Transverse colon (tissue), 4 donors: ENCODE results near the gene MT1X. TPM values are rescaled to one million over a fixed set of nuclear protein-coding genes. Genes with fewer than 3 reads are reported as not detected.
A peak's percentile ranks its signal among the peaks of the same experiment; 100 is the strongest.

Source experiments
- DNase-seq: peaks from one replicate; pipeline ENCODE4 v3.0.0-alpha.2; 2019
- H3K27ac ChIP-seq, 4 donors: fragments of 200-600 bp; sonication (generic); 2 replicates each; pipeline ENCODE4 v1.5.1; 2016 to 2018; ENCODE audit warnings: inconsistent platforms in 4 of 4
- H3K27me3 ChIP-seq: fragments of 200-600 bp; sonication (generic); 2 replicates; pipeline ENCODE4 v1.5.1; 2017; ENCODE audit warnings: inconsistent platforms
- H3K36me3 ChIP-seq, 4 donors: fragments of 200-600 bp; sonication (generic); 2 replicates each; pipeline ENCODE4 v1.5.1; 2017 to 2019; ENCODE audit warnings: inconsistent platforms in 4 of 4
- H3K4me1 ChIP-seq, 4 donors: fragments of 200-600 bp; sonication (generic); 2 replicates each; pipeline ENCODE4 v1.5.1; 2017 to 2020; ENCODE audit warnings: inconsistent platforms in 4 of 4
- H3K4me3 ChIP-seq, 4 donors: fragments of 200-600 bp; sonication (generic); 1 replicate in 1 of 4; 2 replicates in 3 of 4; pipeline versions ENCODE4 v1.5.1 to v1.6.1; 2017 to 2019; ENCODE audit warnings: inconsistent platforms in 4 of 4
- H3K9me3 ChIP-seq, 2 donors: fragments of 200-600 bp; sonication (generic); 2 replicates each; pipeline ENCODE4 v1.5.1; 2017 to 2019; ENCODE audit warnings: inconsistent platforms in 2 of 2
- EP300 ChIP-seq: sonication (generic); formaldehyde crosslinking; IDR thresholded peaks from one replicate; pipeline ENCODE4 v1.6.1; 2017; ENCODE audit warnings: antibody characterized with exemption, low read depth
- POLR2A ChIP-seq: fragments of 450-650 bp; IDR thresholded peaks from one replicate; pipeline ENCODE4 v1.6.1; 2016; ENCODE audit warnings: antibody characterized with exemption, mild to moderate bottlenecking, moderate library complexity
- POLR2AphosphoS5 ChIP-seq, 3 donors: sonication (generic); formaldehyde crosslinking; IDR thresholded peaks; one replicate each; pipeline ENCODE4 v1.6.1; 2016; ENCODE audit warnings: antibody characterized with exemption in 3 of 3
- WGBS, 2 donors: methylation state at CpG; one replicate each; pipeline ENCODE4 v1.1.5; 2018; ENCODE audit warnings: low coverage in 1 of 2; 5-methylcytosine and 5-hydroxymethylcytosine counted together
- in situ Hi-C, 4 donors: fragments of 200-750 bp; cut with MboI; loops; one replicate each; pipeline versions ENCODE4 v1.15.0 to v1.15.1; 2017; ENCODE audit warnings: low sequenced_read_pairs in 3 of 4, low pct_ligation_motif_present in 1 of 4, low pct_unique_long_range_greater_than_20kb in 1 of 4
- intact Hi-C: fragments of 100-400 bp; cut with DNase I; formaldehyde crosslinking; loops from one replicate; pipeline ENCODE4 v1.15.1; 2023; ENCODE audit warnings: low total_unique reads
- total RNA-seq, 4 donors: library from RNA; depleted of rRNA; stranded (reverse); fragments of >200 nt; gene quantifications; one replicate each; pipeline ENCODE4 v1.1.0, GENCODE V29; 2016
- TF ChIP-seq, protein P1 (sequence below), 5 experiments: fragments of 200-600 bp in 3 of 5; fragments of 450-650 bp in 2 of 5; sonication (generic) in 3 of 5; IDR thresholded peaks; 1 replicate in 2 of 5; 2 replicates in 3 of 5; pipeline ENCODE4 v1.5.1; 2016 to 2017; ENCODE audit warnings: antibody characterized with exemption in 5 of 5, inconsistent platforms in 3 of 5, mild to moderate bottlenecking in 2 of 5, moderate library complexity in 1 of 5

Gene MT1X
- total RNA-seq, 4 donors from 2014 or later = 40.4 to 784 (median 274) TPM

DNA sequence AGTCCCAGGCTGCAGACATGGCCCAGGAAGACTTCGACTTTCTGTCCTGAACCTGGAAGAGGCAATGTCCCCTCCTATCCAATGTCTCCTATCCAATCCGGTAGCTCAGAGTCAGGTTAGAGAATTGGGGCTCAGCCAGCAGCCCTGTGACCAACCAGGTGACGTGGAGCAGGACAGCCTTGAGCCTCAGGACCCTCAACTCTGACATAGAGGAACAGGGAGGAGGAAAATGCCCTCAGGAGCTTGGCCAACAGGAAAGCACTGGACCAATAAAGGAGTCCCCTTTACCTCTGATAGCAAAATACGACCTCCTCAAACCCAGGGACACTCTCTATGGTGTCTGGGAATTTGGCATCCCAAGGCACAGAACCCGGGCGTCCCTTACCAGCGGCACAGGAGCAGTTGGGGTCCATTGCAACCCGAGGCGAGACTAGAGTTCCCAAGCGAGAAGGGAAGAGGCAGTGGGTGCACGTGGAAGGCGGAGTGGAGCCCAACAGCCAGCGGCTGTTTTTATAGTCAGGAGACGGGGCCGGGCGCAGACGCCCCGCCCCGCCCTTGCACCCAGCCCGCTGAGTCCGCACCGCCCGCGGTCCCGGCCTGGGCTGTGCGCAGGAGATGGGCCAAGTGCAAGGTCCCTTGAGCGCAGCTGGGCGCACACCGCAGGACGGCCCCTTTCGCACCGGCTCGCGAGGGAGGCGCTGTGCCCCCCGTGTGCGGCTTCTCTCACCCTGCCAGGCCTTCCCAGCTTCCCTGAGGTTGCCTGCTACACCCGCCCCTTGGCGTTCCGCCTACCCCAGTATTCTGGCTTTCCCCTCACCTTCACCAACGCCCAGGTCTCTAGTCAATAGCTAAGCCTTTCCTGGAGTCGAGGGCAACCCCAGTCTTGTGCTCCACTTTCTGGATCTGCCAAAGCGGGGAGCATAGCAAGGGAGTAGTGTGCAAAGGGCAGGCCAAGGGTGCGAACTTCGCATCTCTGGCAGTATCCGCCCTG, 14.4 kb upstream of the MT1X start, which contains the start of gene MT1G:
Gene MT1G (minus strand): TSS at position 485 of the 991 bp plus-strand sequence. CDS start 72 bp downstream, at position 413.
- H3K27ac ChIP-seq = peak within 1 kb of the TSS in 1 of 4 donors; percentile 56
- WGBS, 2 donors = 24% methylated on average over 26 of the region's 46 CpGs; no CpG with 5 or more reads in 1 of the 2 donors

DNA sequence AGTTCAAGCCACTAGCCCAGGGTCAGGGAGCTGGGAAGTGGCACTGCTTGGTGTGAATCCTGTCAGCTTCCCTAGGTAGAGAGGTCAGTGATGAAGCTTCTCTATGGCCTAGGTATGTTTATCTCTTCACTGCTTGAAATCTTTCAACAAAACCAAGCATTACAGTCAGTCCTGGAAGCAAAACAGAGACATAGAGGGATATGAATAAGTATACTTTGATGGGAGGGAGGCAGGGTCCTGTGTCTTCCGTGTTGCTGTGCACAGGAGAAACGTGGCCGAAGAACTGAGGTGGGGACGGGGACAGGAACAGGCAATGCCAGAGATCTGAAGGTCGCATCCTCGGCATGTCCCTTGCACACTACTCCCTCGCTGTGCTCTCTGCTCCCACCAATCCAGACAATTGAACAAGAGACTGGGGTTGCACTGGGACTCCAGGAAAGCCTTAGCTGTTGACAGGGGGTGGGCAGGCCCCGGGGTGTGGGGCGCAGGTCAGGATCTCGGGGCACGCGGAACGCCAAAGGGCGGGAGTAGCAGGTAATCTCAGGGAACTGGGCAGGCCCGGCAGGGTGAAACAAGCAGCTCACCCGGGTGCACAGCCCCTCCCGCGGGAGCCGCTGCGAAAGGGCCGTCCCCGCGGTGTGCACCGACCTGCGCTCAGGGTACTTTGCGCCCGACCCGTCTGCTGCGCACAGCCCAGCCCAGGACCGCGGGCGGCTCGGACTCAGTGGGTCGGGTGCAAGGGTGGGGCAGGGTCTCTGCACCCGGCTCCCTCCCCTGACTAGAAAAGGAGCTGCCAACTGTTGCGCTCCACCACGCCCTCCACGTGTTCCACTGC, 13.0 kb upstream of the MT1X start, which contains the start of gene MT1H:
Gene MT1H (plus strand): TSS at position 810 of the 835 bp plus-strand sequence. CDS start 71 bp downstream, outside the sequence.
- in situ Hi-C loops = no loop called here
- 4 to 15% methylated on average over 5 to 36 of the region's 38 CpGs for WGBS, 2 donors
- no peaks in the 10 kb centered on the region for H3K36me3 ChIP-seq
- H3K27me3 ChIP-seq = peaks cover 83% of the 10 kb centered on the region
- no peaks in the 10 kb centered on the region for H3K9me3 ChIP-seq
- peak; percentile 32 for DNase-seq
- TF ChIP-seq POLR2A = peak; percentile 43
- TF ChIP-seq EP300 = no peak
- TF ChIP-seq, protein P1, sequence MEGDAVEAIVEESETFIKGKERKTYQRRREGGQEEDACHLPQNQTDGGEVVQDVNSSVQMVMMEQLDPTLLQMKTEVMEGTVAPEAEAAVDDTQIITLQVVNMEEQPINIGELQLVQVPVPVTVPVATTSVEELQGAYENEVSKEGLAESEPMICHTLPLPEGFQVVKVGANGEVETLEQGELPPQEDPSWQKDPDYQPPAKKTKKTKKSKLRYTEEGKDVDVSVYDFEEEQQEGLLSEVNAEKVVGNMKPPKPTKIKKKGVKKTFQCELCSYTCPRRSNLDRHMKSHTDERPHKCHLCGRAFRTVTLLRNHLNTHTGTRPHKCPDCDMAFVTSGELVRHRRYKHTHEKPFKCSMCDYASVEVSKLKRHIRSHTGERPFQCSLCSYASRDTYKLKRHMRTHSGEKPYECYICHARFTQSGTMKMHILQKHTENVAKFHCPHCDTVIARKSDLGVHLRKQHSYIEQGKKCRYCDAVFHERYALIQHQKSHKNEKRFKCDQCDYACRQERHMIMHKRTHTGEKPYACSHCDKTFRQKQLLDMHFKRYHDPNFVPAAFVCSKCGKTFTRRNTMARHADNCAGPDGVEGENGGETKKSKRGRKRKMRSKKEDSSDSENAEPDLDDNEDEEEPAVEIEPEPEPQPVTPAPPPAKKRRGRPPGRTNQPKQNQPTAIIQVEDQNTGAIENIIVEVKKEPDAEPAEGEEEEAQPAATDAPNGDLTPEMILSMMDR (IDR thresholded peaks at IDR 0.05) = no peak
- peak in 1 of 3 donors; percentile 59 for TF ChIP-seq POLR2AphosphoS5 (IDR thresholded peaks at IDR 0.05)
- peaks cover 5 to 26% (median 18%) of the 10 kb centered on the region in 4 donors for H3K4me1 ChIP-seq
- H3K27ac ChIP-seq = no peak within 1 kb of the TSS
- peak within 1 kb of the TSS in 1 of 4 donors; percentile 8 for H3K4me3 ChIP-seq
- intact Hi-C loops = no loop called here

More for the DNA sequence above, 14.4 kb upstream of the MT1X start, which contains the start of gene MT1G:
- peak; percentile 74 for DNase-seq
- TF ChIP-seq, protein P1 (IDR thresholded peaks at IDR 0.05) = no peak
- TF ChIP-seq POLR2AphosphoS5 (IDR thresholded peaks at IDR 0.05) (peak; percentile 53 to 97 (median 53)), EP300 (peak; percentile 30), POLR2A (peak; percentile 99)
- Histone ChIP-seq H3K36me3 (no peaks in the 10 kb centered on the region), H3K4me1 (peaks cover 5 to 30% (median 19%) of the 10 kb centered on the region in 4 donors), H3K4me3 (peak within 1 kb of the TSS in 2 of 4 donors; percentile 21 to 47), H3K9me3 (no peaks in the 10 kb centered on the region), H3K27me3 (peaks cover 88% of the 10 kb centered on the region)
- intact Hi-C loops (no loop called here), in situ Hi-C loops (no loop called here)

DNA sequence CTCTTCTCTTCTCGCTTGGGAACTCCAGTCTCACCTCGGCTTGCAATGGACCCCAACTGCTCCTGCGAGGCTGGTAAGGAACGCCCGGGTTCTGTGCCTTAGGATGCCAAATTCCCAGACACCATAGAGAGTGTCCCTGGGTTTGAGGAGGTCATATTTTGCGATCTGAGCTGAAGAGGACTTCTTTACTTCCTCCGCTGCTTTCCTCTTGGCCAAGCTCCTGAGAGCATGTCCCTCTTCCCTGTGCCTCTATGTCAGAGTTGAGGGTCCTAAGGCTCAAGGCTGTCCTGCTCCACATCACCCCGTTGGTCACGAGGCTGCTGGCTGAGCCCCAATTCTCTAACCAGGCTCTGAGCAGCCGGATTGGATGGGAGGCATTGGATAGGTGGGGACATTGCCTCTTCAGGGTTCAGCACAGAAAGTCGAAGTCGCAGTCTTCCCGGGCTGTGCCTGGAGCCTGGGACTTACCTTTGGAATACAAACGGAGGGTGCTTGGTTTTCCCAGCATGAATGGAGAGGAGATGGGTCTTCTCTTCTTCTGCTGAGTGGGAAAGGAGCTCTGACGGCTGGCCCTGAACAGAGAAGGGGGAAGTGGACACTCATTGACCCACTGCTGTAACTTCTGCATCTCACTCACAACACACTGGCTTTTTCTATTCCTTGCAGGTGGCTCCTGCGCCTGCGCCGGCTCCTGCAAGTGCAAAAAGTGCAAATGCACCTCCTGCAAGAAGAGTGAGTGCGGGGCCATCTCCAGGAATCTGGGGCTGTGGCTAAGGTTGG, 12.2 kb upstream of the MT1X start:
- in situ Hi-C loops = no loop called here
- H3K27me3 ChIP-seq = peaks cover 76% of the 10 kb centered on the region
- H3K4me3 ChIP-seq = peak overlapping the region in 1 of 4 donors; percentile 8

More for the DNA sequence above, 12.2 kb upstream of the MT1X start:
- DNase-seq = no peak
- Histone ChIP-seq H3K27ac (no peak overlapping the region), H3K4me1 (peaks cover 5 to 26% (median 18%) of the 10 kb centered on the region in 4 donors), H3K9me3 (no peaks in the 10 kb centered on the region), H3K36me3 (no peaks in the 10 kb centered on the region)
- TF ChIP-seq EP300 (no peak), POLR2AphosphoS5 (IDR thresholded peaks at IDR 0.05) (no peak), POLR2A (no peak)
- TF ChIP-seq, protein P1 (IDR thresholded peaks at IDR 0.05) = no peak
- intact Hi-C loops = no loop called here
- WGBS, 2 donors = 26 to 30% methylated on average over 8 to 19 of the region's 19 CpGs
